Kidney epithelial cell (primary cell): ENCODE measurements around the gene YPEL2. TPM values are rescaled to one million over a fixed set of nuclear protein-coding genes. Genes with fewer than 3 reads are reported as not detected.

Experiments
- DNase-seq: peaks from one replicate; pipeline ENCODE4 v3.0.0-alpha.2; 2010; ENCODE audit warnings: low read depth
- H3K27me3 ChIP-seq: 2 replicates; pipeline ENCODE4 v1.6.0; 2011; ENCODE audit warnings: low read length; ENCODE audit not compliant: control insufficient read depth, insufficient read depth
- H3K36me3 ChIP-seq: 2 replicates; pipeline ENCODE4 v1.5.1; 2011; ENCODE audit warnings: low read length; ENCODE audit not compliant: control insufficient read depth, insufficient read depth
- H3K4me3 ChIP-seq: 2 replicates; pipeline ENCODE4 v1.5.1; 2011; ENCODE audit warnings: low read depth, mild to moderate bottlenecking, control low read depth, low read length
- CTCF ChIP-seq: IDR thresholded peaks from 2 replicates; pipeline ENCODE4 v1.5.1; 2011; ENCODE audit warnings: mild to moderate bottlenecking, moderate library complexity, low read length, control low read depth, inconsistent platforms; ENCODE audit not compliant: insufficient read depth, poor library complexity, severe bottlenecking
- total RNA-seq: library from RNA; depleted of rRNA; stranded (reverse); fragments of >200 nt; gene quantifications from 2 replicates; pipeline ENCODE4 v1.2.3, GENCODE V29; 2015

The YPEL2 gene
- total RNA-seq, 1 donor from 2014 or later, result 16.8 TPM

DNA sequence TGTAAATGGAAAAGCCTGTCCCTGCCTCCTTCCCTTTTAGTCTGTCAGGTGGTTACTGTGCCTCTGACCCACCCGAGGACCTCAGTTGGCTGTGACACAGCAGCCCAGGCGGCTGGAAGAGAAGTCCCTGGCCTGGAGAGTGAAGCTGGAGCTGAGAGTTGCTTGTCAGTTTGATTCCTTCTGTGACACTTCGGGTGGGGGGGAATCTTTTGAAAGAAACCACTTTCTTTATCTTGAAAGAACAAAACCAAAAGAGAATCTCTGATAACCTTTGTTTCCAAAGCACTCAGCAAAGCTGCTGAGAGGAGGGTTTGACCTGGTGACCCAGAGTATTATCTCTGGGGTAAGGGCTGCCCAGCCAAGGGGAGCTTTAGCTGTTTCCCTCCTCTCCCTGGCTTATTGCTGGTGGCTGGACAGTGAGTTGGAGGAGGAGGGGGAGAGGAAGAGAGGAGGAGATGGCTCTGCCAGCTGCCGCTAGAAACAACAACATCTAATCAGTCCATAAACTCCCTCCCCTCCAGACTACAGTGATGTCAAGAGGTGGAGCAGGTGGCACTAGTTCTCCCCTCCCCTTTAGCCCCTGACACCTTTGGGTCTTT is 34.0 kb downstream of the YPEL2 start:
- H3K27me3 ChIP-seq, result no peaks in the 10 kb centered on the region
- TF ChIP-seq CTCF, result no peak

GRCh38 chr17:59366040-59366757 is 34.7 kb downstream of the YPEL2 start:
- Histone ChIP-seq H3K4me3 (no peak overlapping the region), H3K36me3 (no peaks in the 10 kb centered on the region), H3K27me3 (no peaks in the 10 kb centered on the region)
- TF ChIP-seq CTCF, result no peak
- no peak for DNase-seq

More for the DNA sequence above, 34.0 kb downstream of the YPEL2 start:
- Histone ChIP-seq H3K4me3 (no peak overlapping the region), H3K36me3 (no peaks in the 10 kb centered on the region)
- DNase-seq, result no peak

DNA sequence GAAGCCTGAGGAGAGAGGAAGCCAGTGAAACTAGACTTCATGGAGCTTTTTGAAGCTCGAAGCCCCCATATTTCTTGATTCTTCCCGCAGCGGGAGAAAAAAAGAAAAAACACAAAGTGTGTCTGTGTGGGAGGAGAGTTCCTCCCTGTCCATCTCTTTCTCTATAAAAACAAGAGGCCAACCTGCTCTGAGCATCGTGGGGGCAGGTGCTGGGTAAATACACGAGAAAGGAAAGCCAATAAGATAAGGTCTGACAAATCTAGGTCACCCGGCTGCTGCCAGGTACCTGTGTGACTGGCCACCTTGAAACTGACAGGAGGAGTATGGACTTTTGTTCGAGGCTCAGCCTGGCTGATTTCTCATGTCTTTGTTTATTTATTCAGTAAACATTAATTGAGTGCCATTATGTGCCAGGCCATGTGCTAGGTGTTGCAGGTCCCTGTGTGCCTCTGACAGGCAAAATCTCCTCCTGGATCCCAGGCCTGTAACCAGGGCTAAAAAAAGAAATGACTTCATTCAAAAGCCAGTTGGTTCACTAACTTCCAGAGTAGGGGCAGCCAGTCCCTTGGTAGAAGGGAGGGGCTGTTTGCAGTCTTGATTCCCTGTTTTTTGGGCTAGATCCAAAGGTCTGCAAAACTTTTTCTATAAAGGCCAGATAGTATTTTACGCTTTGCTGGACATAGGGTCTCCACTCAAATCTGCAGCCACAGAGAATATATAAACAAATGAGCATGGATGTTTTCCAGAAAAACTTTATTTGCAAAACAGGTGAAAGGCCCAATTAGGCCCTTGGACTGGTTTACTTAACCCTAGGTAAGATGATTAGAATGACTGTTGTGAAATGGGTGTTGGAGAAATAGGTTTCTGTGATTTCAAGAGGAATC is 35.6 kb downstream of the YPEL2 start:
- TF ChIP-seq CTCF, result no peak
- no peaks in the 10 kb centered on the region for H3K27me3 ChIP-seq
- no peak overlapping the region for H3K4me3 ChIP-seq
- no peaks in the 10 kb centered on the region for H3K36me3 ChIP-seq
- no peak for DNase-seq

DNA sequence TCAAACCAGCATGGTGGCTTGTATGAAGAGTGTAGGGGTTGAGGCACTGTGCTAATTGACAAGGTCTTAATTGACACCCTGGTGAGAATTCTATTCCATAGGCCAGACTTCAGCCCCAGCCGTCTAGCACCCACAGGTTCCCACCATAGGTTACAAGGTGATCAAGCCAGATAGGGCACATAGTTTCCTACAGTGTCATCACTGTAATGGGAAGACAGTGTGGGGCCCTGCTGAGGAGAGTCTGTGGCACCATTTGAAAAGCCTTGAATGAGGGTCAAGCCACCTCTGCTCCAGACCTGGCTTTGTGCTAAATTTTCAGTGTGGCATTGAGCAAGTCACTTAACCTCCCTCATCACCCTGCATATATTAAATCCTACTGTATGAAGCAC is 36.2 kb downstream of the YPEL2 start:
- no peaks in the 10 kb centered on the region for H3K36me3 ChIP-seq
- TF ChIP-seq CTCF, result no peak
- DNase-seq, result no peak
- H3K4me3 ChIP-seq, result no peak overlapping the region
- no peaks in the 10 kb centered on the region for H3K27me3 ChIP-seq

- Histone ChIP-seq H3K27me3 (no peaks in the 10 kb centered on the region), H3K4me3 (no peak overlapping the region), H3K36me3 (no peaks in the 10 kb centered on the region)
- DNase-seq, result no peak
- TF ChIP-seq CTCF, result no peak
Measured at GRCh38 chr17:59368218-59368857, 36.9 kb downstream of the YPEL2 start.
